B cell (primary cell): ENCODE measurements around the gene ALPL. TPM values are rescaled to one million over a fixed set of nuclear protein-coding genes. Genes with fewer than 3 reads are reported as not detected.

ENCODE experiments used
- ATAC-seq: fragments of 200-7000 bp; cut with Tn5 transposase; one replicate; pipeline ENCODE4 v1.10.0; 2021; ENCODE audit warnings: low read depth, mild to moderate bottlenecking, moderate number of reproducible peaks, moderate library complexity
- CTCF ChIA-PET: fragments of 350-600 bp; sonication (Branson Sonifier 250); formaldehyde crosslinking; loops from one replicate; lab custom pipeline; 2021; ENCODE audit warnings: antibody characterized with exemption, inconsistent platforms; lab: Charles Lee
- POLR2A ChIA-PET: fragments of 350-600 bp; sonication (Branson Sonifier 250); formaldehyde crosslinking; loops from one replicate; lab custom pipeline; 2021; ENCODE audit warnings: antibody characterized with exemption; lab: Charles Lee
- DNase-seq: peaks from one replicate; pipeline ENCODE4 v3.0.0; 2013
- H2AFZ ChIP-seq: 2 replicates; pipeline ENCODE4 v1.6.1; 2012; ENCODE audit warnings: mild to moderate bottlenecking, low read depth, low read length; ENCODE audit not compliant: insufficient read depth, poor library complexity, severe bottlenecking
- H3K27ac ChIP-seq, 2 donors: 1 replicate in 1 of 2; 2 replicates in 1 of 2; pipeline ENCODE4 v1.5.1; 2012 to 2013; ENCODE audit warnings: low read length in 2 of 2, mild to moderate bottlenecking in 2 of 2, moderate library complexity in 1 of 2
- H3K27me3 ChIP-seq, 4 experiments: fragments of 200-600 bp in 1 of 4; sonication (generic) in 1 of 4; replicated peaks in 1 of 4; 1 replicate in 2 of 4; 2 replicates in 2 of 4; pipeline versions ENCODE4 v1.6.1 to v1.7.0; 2013 to 2016; ENCODE audit warnings: low read length in 3 of 4, mild to moderate bottlenecking in 2 of 4, mixed read lengths in 1 of 4, moderate library complexity in 1 of 4; ENCODE audit not compliant: insufficient read depth in 4 of 4, control insufficient read depth in 3 of 4; ENCODE audit errors: control extremely low read depth in 1 of 4
- H3K36me3 ChIP-seq, 2 experiments: replicated peaks in 1 of 2; 1 replicate in 1 of 2; 2 replicates in 1 of 2; pipeline versions ENCODE4 v1.6.1 to v1.7.1; 2013; ENCODE audit warnings: low read length in 1 of 2; ENCODE audit not compliant: insufficient read depth in 2 of 2, control insufficient read depth in 1 of 2; ENCODE audit errors: control extremely low read depth in 1 of 2, extremely low read depth in 1 of 2
- H3K4me1 ChIP-seq, 2 donors: fragments of 200-600 bp in 1 of 2; sonication (generic) in 1 of 2; 1 replicate in 1 of 2; 2 replicates in 1 of 2; pipeline versions ENCODE4 v1.5.1 to v1.6.1; 2013 to 2017; ENCODE audit warnings: low read length in 2 of 2; ENCODE audit not compliant: control insufficient read depth in 2 of 2, insufficient read depth in 2 of 2
- H3K4me2 ChIP-seq: replicated peaks from 2 replicates; pipeline ENCODE3; 2012; ENCODE audit warnings: mild to moderate bottlenecking, low read depth, low read length; ENCODE audit not compliant: poor library complexity, severe bottlenecking
- H3K4me3 ChIP-seq, 5 experiments: fragments of 200-600 bp in 1 of 5; sonication (generic) in 1 of 5; 1 replicate in 3 of 5; 2 replicates in 2 of 5; pipeline versions ENCODE4 v1.5.1 to v1.7.0; 2011 to 2016; ENCODE audit warnings: low read length in 4 of 5, mild to moderate bottlenecking in 4 of 5, low read depth in 2 of 5, control low read depth in 1 of 5, moderate library complexity in 1 of 5; ENCODE audit not compliant: insufficient read depth in 1 of 5; ENCODE audit errors: control extremely low read depth in 1 of 5, extremely low read depth in 1 of 5
- H3K79me2 ChIP-seq: fragments of 200-600 bp; sonication (generic); one replicate; pipeline ENCODE4 v1.6.0; 2016; ENCODE audit warnings: low read length; ENCODE audit not compliant: control insufficient read depth, insufficient read depth
- H3K9ac ChIP-seq: fragments of 200-600 bp; sonication (generic); 2 replicates; pipeline ENCODE4 v1.6.1; 2017; ENCODE audit warnings: mild to moderate bottlenecking, low read length, moderate library complexity
- H3K9me3 ChIP-seq, 3 donors: one replicate each; pipeline versions ENCODE4 v1.6.1 to v1.7.1; 2013; ENCODE audit warnings: low read length in 2 of 3; ENCODE audit not compliant: control insufficient read depth in 2 of 3, insufficient read depth in 1 of 3; ENCODE audit errors: control extremely low read depth in 1 of 3
- H4K20me1 ChIP-seq: 2 replicates; pipeline ENCODE4 v1.6.0; 2012; ENCODE audit warnings: mild to moderate bottlenecking, low read length; ENCODE audit not compliant: insufficient read depth, control insufficient read depth, poor library complexity, severe bottlenecking
- H3K27ac Mint-ChIP-seq: one replicate; pipeline ENCODE4 v1.8.0; 2021; ENCODE audit warnings: mixed read lengths
- H3K27me3 Mint-ChIP-seq: one replicate; pipeline ENCODE4 v1.8.0; 2021; ENCODE audit warnings: mixed read lengths
- H3K4me1 Mint-ChIP-seq: one replicate; pipeline ENCODE4 v1.8.0; 2021; ENCODE audit warnings: mixed read lengths
- H3K4me3 Mint-ChIP-seq: one replicate; pipeline ENCODE4 v1.8.0; 2021; ENCODE audit warnings: mixed read lengths
- H3K9me3 Mint-ChIP-seq: one replicate; pipeline ENCODE4 v1.8.0; 2022; ENCODE audit warnings: mixed read lengths; ENCODE audit not compliant: insufficient read depth
- CTCF ChIP-seq: fragments of 200-600 bp; IDR thresholded peaks from one replicate; pipeline ENCODE4 v1.8.0; 2022; ENCODE audit warnings: antibody characterized with exemption, mild to moderate bottlenecking
- EZH2 ChIP-seq: IDR thresholded peaks from 2 replicates; pipeline ENCODE4 v1.6.1; 2012; ENCODE audit warnings: borderline replicate concordance, low read depth, mild to moderate bottlenecking, moderate library complexity, low read length; ENCODE audit not compliant: insufficient read depth, poor library complexity, severe bottlenecking
- WGBS: methylation state at CpG from one replicate; pipeline ENCODE4 v1.1.5; 2013; ENCODE audit warnings: missing lambda C conversion rate; ENCODE audit not compliant: insufficient coverage; 5-methylcytosine and 5-hydroxymethylcytosine counted together
- intact Hi-C: fragments of 100-400 bp; cut with micrococcal nuclease; formaldehyde crosslinking; loops from one replicate; pipeline ENCODE4 v1.10.0; 2022
- polyA plus RNA-seq: library from polyadenylated mRNA; depleted of rRNA; stranded (reverse); fragments of >200 nt; gene quantifications from 2 replicates; pipeline ENCODE4 v1.2.3, GENCODE V29; 2012
- total RNA-seq, 2 donors: library from RNA; stranded (reverse); fragments of 120-200 nt in 1 of 2; gene quantifications; 1 replicate in 1 of 2; 2 replicates in 1 of 2; pipeline versions ENCODE4 v1.2.3 to v1.2.4, GENCODE V29; 2013 to 2022

The ALPL gene
- total and polyA plus RNA-seq, 2 donors (not counting 1 experiment from before 2014, with no cell fraction given): 1.6 to 12.2 TPM

DNA sequence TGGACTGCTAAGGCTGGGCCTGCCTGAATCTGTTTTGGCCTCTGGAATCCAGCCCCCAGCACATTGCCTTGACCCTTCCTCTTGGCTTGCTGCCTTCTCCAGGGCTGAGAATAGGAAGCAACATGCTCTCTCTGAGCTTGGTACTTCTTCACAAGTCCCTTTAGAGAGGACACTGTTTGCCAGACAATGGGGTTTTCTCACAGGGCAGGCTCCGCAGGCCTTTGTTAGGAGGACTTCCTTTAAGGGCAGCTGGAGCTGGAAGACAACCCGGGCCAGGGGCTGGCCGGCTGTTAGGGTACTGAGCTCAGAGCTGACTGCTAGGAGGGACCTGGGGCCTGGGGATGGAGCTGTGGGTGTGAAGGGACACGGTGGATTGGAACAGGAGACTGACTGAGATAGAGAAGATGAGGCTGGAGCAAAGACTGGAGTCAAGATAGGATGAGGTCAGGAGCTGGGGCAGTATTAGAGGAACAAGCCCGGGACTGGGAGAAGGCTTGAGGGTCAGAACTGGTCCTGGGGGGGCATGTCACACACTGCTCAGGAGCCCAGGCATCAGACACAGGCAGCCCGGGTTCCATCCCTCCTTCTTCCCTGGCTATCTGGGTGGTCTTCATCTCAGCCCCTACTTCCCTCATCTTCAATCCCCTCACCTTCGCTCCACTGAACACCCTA lies 5.4 kb upstream of the ALPL start:
- no peak overlapping the region for H3K27ac Mint-ChIP-seq
- Histone ChIP-seq H3K27ac (no peak overlapping the region), H2AFZ (no peak overlapping the region), H3K27me3 (peaks cover 0 to 29% (median 6%) of the 10 kb centered on the region in 4 experiments), H3K9me3 (peaks cover 0 to 13% (median 1%) of the 10 kb centered on the region in 3 donors), H3K4me2 (no peak overlapping the region), H3K36me3 (no peaks in the 10 kb centered on the region), H4K20me1 (no peaks in the 10 kb centered on the region), H3K4me3 (no peak overlapping the region), H3K4me1 (peaks cover 7 to 9% of the 10 kb centered on the region in 2 donors), H3K79me2 (no peaks in the 10 kb centered on the region), H3K9ac (no peak overlapping the region)
- DNase-seq (no peak), ATAC-seq (no peak)
- intact Hi-C loops: no loop called here
- H3K4me1 Mint-ChIP-seq: peaks cover 4% of the 10 kb centered on the region
- 74% methylated on average over 5 of the region's 7 CpGs for WGBS
- CTCF ChIA-PET: interaction anchor here (0.7 to 12.1 kb wide), 2 partner anchors 30 to 286 kb away, joined by 3 to 186 read pairs; no protein-coding TSS in a partner anchor
- POLR2A ChIA-PET: no interaction called here
- peaks cover 34% of the 10 kb centered on the region for H3K27me3 Mint-ChIP-seq
- H3K9me3 Mint-ChIP-seq: no peaks in the 10 kb centered on the region
- H3K4me3 Mint-ChIP-seq: no peak overlapping the region
- TF ChIP-seq CTCF (no peak), EZH2 (no peak)

GRCh38 chr1:21506804-21507203 lies 2.4 kb upstream of the ALPL start:
- intact Hi-C loops: no loop called here
- Histone ChIP-seq H3K36me3 (no peaks in the 10 kb centered on the region), H3K79me2 (no peaks in the 10 kb centered on the region), H3K9me3 (peaks cover 0 to 14% (median 0%) of the 10 kb centered on the region in 3 donors), H3K27ac (no peak overlapping the region), H3K4me3 (no peak overlapping the region), H3K4me2 (no peak overlapping the region), H3K9ac (no peak overlapping the region), H4K20me1 (no peaks in the 10 kb centered on the region), H3K27me3 (peaks cover 0 to 41% (median 9%) of the 10 kb centered on the region in 4 experiments), H3K4me1 (peaks cover 16 to 22% of the 10 kb centered on the region in 2 donors), H2AFZ (no peak overlapping the region)
- no peak for TF ChIP-seq EZH2
- TF ChIP-seq CTCF: no peak
- 84% methylated on average over 4 of the region's 4 CpGs for WGBS
- ChIA-PET POLR2A (no interaction called here), CTCF (interaction anchor here (0.9 to 12.1 kb wide), 3 partner anchors 27 to 236 kb away, joined by 3 to 186 read pairs (median 3); no protein-coding TSS in a partner anchor)
- DNase-seq (no peak), ATAC-seq (no peak)
- Mint-ChIP-seq H3K9me3 (no peaks in the 10 kb centered on the region), H3K27me3 (peaks cover 38% of the 10 kb centered on the region), H3K27ac (no peak overlapping the region), H3K4me3 (no peak overlapping the region), H3K4me1 (peaks cover 13% of the 10 kb centered on the region)
